ENCODE data around the gene ZIC4.

The ZIC4 gene

GRCh38 chr3:147404800-147405230 is 1.5 kb downstream of the ZIC4 start:
- no peak for DNase-seq

- no peak for DNase-seq
Measured at GRCh38 chr3:147404000-147404799, 2.1 kb downstream of the ZIC4 start.

- no peak for DNase-seq
Measured at GRCh38 chr3:147403511-147403910, 2.8 kb downstream of the ZIC4 start.

DNA sequence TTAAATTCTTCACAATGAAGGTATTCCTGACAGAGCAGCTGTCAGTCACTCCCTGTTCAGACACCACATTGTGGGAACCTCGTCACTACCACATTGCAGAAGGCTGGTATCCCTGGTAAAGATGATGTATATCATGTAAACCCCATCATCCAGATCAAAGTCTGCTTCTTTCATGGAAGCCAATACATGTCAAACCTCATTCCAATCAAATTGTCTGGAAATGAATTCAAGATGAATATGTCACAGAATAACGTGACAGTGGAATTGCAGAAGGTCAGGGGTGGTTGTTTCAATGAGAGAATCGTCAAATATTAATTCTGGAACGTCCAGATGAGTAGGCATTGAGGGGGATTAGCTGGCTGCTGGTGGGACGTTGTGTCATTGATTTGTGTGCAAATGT is 4.2 kb downstream of the ZIC4 start:
- DNase-seq = no peak

DNA sequence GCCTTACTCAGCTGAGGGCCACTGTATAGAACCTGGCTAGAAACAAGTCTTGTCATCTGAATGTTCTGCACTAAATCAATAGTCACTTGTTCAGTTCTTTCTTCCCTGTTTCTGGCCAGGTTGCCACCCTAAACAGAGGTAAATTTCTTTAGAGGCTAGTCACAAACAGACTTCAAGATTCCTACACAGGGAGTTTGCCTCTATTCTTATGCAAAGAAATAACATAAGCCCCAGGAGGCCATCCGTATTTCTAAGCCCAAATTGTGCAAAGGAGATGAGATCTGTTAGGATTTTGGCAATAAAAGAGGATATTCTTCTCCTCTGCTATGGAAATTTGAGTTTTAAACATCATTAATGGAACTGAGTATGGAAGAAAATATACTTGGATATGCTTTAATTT is 4.9 kb downstream of the ZIC4 start:
- no peak for DNase-seq

GRCh38 chr3:147400999-147401398 is 5.3 kb downstream of the ZIC4 start:
- no peak for DNase-seq

GRCh38 chr3:147400111-147400510 is 6.2 kb downstream of the ZIC4 start:
- no peak for DNase-seq

- no peak for DNase-seq
Measured at GRCh38 chr3:147398813-147399534, 7.4 kb downstream of the ZIC4 start.

DNA sequence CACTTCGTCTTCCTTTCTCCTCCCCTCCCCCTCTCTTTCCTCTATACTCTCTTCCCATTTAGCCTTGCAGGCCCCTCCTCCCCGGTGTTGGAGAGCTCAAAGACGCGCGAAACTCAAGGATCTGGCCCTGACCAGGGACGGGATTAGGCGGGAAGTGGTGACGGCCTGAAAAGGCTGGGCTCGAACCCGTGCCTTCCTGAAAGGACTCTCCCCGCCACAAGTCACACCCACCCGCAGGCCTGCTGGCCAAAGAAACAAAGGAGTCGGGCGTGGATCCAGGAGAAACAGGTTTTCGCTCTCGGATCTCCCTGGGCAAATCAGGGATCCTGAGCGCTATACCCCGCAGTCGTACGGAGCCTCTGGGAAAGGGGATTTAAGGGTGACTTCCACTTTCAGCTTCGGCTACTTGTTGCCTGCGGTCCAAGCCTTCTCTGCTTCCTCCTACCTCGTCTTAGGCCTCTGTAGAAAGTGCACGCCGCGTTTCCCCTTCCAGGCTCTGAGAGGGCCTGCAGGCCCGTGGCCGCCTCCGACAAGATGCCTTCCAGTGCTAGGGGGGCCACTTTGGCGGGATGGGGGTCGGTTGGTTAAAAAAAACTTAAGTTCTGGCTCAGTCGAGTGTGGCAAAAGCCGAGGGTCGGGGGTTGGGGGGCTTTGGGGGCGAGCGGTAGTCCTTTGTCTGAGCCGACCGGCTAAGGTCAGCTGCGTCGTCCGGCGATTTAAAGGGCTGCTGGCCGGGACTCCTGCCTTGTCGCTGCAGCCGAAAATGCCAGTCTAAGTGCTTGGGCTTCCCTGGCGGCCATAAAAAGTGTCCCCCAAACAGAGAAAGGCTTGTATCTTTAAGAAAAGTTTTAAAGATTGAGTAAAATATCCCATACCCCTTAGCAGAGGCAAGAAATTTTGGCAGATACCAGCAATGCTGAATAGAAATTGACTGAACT is 8.2 kb downstream of the ZIC4 start:
- no peak for DNase-seq

DNA sequence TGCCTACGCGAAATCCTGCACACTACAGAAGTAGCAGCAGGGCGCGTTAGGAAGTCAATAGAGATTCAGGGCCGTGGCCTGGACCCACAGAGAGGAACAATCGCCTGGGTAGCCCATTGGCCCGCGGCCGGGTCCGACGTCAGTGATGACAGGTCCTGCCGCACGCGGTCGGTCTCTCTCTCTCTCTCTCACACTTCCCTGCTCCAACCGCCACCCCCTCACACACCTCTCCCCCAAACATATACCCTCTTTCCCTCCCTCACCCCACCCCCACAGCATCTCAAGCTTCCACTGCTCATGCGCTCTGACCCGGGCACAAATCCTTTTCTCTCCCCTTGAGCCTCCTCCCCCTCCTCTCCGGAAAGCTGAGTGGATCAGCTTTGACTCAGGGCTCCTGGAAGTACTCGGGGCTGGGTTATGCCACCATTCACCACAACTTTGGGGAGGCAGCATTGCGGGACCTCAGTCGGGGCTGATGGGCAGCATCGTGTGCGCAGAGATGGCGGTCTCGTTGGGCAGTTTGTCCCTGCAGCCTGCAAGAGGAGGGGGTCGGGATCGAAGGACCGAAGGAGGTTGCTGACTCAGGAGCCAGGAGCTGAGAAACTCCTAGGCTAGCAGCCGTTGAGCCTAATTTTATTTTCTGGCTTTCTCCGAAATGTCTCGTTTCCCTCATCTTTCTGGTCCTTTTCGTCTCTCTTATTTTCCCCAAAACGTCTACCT is 9.0 kb downstream of the ZIC4 start:
- DNase-seq = no peak

DNA sequence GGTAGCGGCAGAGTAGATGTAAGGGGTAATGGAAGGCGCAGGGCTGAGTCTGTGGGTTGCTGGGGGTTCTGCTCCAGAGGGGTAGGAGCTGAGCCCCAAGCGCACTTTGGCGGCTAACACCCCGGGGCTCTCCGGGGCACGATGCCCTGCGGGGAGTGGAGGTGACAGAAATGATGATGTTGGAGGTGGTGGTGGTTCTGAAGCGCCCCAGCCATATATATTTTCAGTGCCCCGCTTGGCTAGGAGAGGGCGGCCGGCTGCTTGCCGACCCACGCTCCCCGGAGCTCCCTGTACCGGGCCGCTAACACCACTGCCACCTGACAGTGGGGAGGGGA is 9.7 kb downstream of the ZIC4 start:
- no peak for DNase-seq

- no peak for DNase-seq
Measured at GRCh38 chr3:147395899-147396711, 10.2 kb downstream of the ZIC4 start.

DNA sequence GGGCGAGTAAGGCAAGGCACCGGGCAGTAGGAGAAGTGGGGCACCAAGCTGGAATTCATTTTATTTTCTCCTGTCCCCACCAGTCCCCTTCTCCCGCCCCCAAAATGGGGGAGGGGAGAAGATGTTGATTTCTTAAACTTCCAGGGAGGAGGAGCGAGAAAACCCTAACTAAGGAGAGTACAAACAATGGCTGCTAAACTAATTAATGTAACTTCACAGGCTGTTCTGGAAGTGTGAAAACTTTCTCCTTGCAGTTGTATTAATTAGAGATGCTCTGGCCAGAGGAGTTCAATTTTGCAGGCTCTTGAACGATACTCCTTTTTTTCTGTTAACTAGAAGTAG is 11.5 kb downstream of the ZIC4 start:
- no peak for DNase-seq

GRCh38 chr3:147393943-147394883 is 12.1 kb downstream of the ZIC4 start:
- DNase-seq = no peak

GRCh38 chr3:147393261-147393942 is 12.9 kb downstream of the ZIC4 start:
- no peak for DNase-seq

DNA sequence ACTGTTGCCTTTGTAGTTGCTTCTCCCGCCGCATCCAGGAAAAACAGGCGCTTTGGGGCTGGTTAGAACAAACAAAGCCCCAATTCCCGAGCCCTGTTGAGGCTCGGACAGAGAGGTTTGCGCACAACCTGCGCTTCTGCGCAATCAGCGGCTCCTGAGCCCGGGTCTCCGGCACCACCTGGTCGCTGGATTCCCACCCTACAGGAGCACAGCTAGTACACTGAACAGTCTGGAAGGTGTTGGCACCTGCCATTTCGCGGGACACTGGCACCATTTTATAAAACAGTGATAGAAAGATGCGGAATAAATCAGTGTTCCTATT is 13.8 kb downstream of the ZIC4 start:
- DNase-seq = no peak

DNA sequence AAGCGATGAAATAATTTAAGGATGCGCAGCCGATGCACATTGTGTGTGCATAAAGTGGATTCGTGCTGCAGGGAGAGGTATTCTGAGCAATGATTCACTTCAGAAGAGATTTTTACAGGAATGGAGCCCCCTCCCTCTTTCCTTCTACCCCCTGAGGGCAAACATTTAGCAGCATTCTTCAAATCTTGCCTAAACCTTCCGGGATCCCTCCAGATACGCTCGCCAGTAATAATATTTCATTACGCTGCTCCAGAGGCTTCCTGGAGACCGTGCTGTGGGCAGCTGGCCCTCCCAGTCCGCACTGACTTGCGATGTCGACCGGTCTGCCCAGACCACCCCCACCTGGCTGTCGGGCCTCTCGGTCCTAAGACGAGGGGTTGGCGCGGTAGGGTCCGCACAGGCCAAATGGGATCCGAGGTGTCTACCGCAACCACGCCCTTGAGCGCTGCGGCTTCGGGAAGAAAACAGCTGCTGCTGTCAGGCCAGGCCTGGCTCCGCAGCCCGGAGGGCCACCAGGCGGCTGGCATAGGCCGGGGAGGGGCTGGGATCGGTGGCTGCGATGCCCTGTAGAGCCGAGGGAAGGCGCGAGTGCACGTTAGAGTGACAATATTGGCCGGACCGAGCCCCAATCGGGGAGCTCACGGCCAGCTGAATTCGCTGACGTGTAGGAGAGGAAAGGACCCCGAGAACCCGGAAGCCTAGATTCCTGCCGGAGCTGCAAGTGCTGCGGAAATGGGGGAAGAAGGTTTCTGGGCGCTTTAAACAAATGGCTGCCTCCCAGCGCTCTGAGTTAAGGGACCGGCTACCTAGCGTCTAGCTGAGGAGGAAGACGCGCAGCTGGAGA is 14.3 kb downstream of the ZIC4 start:
- no peak for DNase-seq

GRCh38 chr3:147390589-147391569 is 15.5 kb downstream of the ZIC4 start:
- no peak for DNase-seq

Measured in SW 1271 (cell line).